GM12891 (cell line): ENCODE measurements around the gene RNF187.

Experiments
- POLR2A ChIP-seq: IDR thresholded peaks from 2 replicates; pipeline ENCODE4 v1.6.1; 2011; ENCODE audit warnings: low read depth, low read length, control low read depth
- POLR2AphosphoS5 ChIP-seq: IDR thresholded peaks from 2 replicates; pipeline ENCODE4 v1.6.1; 2011; ENCODE audit warnings: low read depth, low read length, control low read depth
- POU2F2 ChIP-seq: IDR thresholded peaks from 2 replicates; pipeline ENCODE4 v1.6.1; 2011; ENCODE audit warnings: low read depth, mild to moderate bottlenecking, control low read depth, low read length, moderate library complexity
- TAF1 ChIP-seq: IDR thresholded peaks from 2 replicates; pipeline ENCODE4 v1.6.1; 2011; ENCODE audit warnings: low read depth, low read length, control low read depth

DNA sequence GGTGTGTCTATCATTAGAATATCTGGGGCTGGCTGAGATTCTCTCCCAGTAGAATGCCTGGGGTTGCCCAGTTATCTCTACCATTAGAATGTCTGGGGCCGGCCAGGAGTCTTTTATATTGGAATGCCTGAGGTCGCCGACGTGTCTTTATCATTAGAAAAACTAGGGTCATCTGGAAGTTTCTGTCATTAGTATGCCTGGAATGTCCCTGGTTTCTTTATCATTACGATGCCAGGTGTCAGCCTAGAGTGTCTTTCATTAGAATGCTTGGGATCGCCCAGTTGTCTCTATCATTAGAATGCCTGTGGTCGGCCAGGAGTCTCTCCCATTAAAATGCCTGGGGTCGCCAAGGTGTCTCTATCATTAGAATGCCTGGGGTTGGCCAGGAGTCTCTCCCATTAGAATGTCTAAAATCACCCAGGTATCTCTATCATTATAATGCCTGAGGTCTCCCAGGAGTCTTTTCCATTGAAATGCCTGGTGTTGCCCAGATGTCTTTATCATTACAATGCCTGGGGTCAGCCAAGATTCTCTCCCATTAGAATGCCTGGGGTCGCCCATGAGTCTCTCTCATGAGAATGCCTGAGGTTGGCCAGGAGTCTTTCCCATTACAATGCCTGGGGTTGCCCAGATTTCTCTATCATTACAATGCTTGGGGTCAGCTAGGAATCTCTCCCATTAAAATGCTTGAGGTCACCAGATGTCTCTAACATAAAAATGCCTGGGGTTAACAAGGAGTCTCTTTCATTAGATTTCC, 53.2 kb downstream of the RNF187 start:
- TF ChIP-seq POLR2A (no peak), POLR2AphosphoS5 (no peak), POU2F2 (no peak), TAF1 (no peak)
